GM19324 (cell line): ENCODE measurements around the gene VWA2.
"Not testable (repeated sequence)": the region's sequence is repeated elsewhere in the genome, so short reads cannot be mapped to it uniquely, and the experiment has no call there.

Source experiments
- ATAC-seq: cut with Tn5 transposase; IDR thresholded peaks from one replicate; pipeline ENCODE4 v1.9.1; 2021; ENCODE audit warnings: mild to moderate bottlenecking, moderate library complexity; ENCODE audit not compliant: unreplicated experiment, low FRiP score

The VWA2 gene

DNA sequence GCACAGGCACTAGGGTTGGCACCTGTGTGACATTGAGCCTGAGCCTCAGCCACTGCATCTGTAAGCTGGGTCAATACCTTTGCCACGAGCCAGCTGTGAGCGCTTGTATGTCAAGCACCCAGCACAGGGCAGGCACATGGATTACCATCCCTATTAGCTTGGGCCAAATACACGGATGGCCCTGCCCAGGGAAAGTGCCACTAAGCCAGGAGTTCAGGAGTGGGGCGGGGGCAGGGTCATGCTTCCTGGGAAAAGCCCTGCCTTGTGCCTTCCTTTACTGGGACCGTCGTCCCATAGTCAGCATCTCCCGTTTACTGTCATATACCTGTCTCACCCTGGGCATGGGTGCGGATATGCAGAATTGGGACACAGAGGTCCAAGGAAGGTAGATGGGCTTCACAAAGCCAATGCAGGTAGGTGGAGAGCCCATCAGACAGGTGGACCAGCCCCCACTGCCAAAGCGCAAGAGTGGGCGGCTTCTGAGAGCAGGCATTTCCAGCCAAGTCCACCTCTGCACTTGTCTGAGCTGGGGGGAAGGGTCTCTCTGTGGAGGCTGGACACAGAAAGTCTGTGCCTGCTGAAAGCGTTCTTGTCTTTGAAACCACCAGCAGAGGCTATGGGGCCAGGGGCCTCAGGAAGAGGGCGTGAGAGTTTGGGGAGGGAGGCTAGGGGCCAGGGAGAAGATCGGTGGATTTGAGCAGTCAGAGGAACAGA is 72.6 kb downstream of the VWA2 start:
- ATAC-seq, result no peak

DNA sequence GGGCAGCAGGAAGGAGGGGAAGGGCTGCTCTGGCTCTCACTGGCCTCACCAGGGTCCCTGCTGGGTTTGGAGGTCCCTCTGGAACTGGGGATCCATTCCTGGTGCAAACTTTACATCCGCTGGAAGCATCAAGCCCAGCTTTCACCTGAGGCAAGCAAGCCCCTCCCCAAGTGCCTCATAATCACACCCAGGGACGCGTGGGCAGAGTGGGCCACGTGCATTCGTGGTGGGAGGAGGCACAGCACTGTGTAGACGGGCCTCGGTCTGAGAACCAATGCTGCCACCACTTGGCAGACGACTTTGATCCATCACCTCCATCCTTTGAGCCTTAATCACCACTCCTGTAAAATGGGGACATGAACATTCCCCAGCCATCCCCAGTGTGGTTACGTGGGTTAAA is 74.1 kb downstream of the VWA2 start:
- ATAC-seq, result no peak

DNA sequence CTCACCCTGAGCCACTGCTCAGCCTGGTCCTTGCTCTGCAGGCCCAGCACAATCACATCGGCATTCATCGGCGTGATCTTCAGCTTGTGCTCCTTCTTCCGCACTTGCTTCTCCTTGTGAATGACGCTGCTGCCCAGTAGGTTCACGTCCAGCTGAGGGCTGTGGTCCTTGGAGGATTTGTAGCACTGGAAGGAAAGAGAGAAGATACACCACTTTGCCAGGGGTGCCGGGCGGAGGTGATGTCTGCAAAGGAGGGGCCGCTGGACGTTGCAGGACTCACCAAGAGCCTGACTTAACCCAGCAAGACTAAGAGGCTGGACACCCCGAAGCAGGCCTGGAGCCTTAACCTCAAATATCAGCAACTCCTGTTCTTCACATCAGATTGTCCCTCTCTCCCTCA is 74.8 kb downstream of the VWA2 start:
- ATAC-seq, result no peak

- ATAC-seq, result no peak
Measured at GRCh38 chr10:114315566-114316420, 76.7 kb downstream of the VWA2 start.

DNA sequence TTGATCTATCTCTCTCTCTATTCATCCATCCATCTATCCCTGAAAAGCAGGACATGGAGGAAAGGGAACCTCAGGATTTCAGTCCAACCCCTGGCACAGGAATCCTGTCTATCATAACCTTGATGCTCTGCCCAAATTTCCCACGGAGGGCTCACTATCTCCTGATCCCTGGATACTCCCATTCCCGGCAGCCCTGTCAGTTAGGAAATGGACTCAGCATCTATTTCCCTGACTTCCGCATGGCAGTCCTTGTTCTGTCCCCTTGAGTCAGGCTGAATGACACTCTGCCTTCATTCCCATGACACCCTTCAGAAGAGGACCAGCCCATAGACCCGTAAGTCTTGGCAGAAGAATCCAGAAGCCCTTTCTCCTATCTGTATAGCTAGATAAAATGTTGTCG is 77.7 kb downstream of the VWA2 start:
- no peak for ATAC-seq

- no peak for ATAC-seq
Measured at GRCh38 chr10:114319406-114320248, 80.6 kb downstream of the VWA2 start.

- ATAC-seq, result no peak
Measured at GRCh38 chr10:114320249-114321116, 81.4 kb downstream of the VWA2 start.

DNA sequence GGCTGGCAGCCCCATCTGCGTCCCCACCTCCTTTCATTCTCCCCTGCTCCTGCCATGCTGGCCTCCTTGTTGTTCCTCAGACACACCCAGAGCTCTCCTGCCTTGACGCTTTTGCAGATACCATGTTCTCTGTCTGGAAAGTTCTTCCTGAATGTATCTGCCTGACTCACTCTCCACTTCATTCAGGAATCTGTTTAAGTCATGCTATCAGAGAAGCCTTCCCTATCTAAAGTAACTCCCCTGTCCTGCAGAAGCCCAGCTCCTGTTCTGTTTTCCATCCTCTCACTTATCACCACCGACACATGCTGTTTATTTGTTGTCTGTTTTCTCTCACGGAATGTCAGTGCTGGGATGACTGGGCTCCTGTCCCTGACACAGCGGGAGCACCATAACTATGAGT is 83.3 kb downstream of the VWA2 start:
- ATAC-seq, result no peak

- ATAC-seq, result no peak
Measured at GRCh38 chr10:114323023-114323422, 84.0 kb downstream of the VWA2 start.

- no peak for ATAC-seq
Measured at GRCh38 chr10:114326795-114327194, 87.7 kb downstream of the VWA2 start.

- ATAC-seq, result no peak
Measured at GRCh38 chr10:114327537-114328440, 88.7 kb downstream of the VWA2 start.

- no peak for ATAC-seq
Measured at GRCh38 chr10:114328441-114328812, 89.4 kb downstream of the VWA2 start.

DNA sequence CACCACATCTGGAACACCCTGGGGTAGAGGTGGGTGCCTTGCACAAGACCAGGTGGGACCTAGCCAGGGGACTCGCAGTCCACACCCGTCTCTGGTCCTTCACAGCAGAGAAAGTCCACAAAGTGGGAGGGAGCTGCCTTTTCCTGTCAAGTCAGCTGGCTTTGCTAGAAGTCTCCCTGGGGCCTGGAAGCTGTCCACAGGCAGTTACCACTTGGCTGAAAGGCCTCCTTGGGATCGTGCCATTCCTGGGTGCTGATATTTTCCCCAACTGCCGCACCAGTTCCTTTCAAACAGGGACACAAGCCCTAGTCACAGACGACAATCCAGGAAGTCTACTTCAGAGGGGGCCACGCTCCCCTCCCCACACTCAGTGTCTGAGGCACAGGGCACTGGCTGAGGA is 89.8 kb downstream of the VWA2 start:
- no peak for ATAC-seq

GRCh38 chr10:114329634-114330365 is 90.7 kb downstream of the VWA2 start:
- no peak for ATAC-seq

- no peak for ATAC-seq
Measured at GRCh38 chr10:114332301-114333192, 93.5 kb downstream of the VWA2 start.

- ATAC-seq, result not testable (repeated sequence)
Measured at GRCh38 chr10:114333441-114333840, 94.4 kb downstream of the VWA2 start.

GRCh38 chr10:114334301-114334700 is 95.2 kb downstream of the VWA2 start:
- ATAC-seq, result no peak
